ENCODE measurements around the gene ILK.

DNA sequence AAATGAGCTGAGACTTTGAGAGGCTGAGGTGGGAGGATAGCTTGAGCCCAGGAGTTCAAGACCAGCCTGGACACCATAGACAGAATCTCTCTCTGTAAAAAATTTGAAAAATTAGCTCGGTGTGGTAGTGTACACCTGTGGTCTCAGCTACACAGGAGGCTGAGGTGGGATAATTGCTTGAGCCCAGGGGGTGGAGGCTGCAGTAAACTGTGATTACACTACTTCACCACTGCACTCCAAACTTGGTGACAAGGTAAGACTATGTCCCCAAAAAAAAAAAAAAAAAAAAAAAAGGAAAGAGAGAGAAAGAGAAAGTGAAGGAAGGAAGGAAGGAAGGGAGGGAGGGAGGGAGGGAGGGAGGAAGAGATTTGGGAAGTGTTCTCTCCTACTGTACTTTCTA is 25.4 kb upstream of the ILK start:
- TF ChIP-seq, protein P1, sequence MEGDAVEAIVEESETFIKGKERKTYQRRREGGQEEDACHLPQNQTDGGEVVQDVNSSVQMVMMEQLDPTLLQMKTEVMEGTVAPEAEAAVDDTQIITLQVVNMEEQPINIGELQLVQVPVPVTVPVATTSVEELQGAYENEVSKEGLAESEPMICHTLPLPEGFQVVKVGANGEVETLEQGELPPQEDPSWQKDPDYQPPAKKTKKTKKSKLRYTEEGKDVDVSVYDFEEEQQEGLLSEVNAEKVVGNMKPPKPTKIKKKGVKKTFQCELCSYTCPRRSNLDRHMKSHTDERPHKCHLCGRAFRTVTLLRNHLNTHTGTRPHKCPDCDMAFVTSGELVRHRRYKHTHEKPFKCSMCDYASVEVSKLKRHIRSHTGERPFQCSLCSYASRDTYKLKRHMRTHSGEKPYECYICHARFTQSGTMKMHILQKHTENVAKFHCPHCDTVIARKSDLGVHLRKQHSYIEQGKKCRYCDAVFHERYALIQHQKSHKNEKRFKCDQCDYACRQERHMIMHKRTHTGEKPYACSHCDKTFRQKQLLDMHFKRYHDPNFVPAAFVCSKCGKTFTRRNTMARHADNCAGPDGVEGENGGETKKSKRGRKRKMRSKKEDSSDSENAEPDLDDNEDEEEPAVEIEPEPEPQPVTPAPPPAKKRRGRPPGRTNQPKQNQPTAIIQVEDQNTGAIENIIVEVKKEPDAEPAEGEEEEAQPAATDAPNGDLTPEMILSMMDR (IDR thresholded peaks at IDR 0.05; ENCODE audit: low read length) = no peak
- TF ChIP-seq EZH2 (IDR thresholded peaks at IDR 0.05; ENCODE audit: borderline replicate concordance, low read length) = no peak
